ENCODE measurements around the gene ANKRD44.
"Not testable (repeated sequence)": the region's sequence is repeated elsewhere in the genome, so short reads cannot be mapped to it uniquely, and the experiment has no call there.

ANKRD44 gene

DNA sequence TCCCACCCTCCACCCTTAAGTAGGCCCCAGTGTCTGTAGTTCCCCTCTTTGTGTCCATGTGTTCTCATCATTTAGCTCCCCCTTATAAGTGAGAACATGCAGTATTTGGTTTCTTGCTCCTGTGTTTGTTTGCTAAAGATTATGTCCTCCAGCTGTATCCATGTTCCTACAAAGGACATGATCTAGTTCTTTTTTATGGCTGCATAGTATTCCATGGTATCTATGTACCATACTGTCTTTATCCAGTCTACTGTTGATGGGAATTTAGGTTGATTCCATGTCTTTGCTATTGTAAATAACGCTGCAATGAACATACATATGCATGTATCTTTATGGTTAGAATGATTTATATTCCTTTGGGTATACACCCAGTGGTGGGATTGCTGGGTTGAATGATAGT is 233.9 kb downstream of the ANKRD44 start:
- DNase-seq (ENCODE audit: low read depth): no peak

DNA sequence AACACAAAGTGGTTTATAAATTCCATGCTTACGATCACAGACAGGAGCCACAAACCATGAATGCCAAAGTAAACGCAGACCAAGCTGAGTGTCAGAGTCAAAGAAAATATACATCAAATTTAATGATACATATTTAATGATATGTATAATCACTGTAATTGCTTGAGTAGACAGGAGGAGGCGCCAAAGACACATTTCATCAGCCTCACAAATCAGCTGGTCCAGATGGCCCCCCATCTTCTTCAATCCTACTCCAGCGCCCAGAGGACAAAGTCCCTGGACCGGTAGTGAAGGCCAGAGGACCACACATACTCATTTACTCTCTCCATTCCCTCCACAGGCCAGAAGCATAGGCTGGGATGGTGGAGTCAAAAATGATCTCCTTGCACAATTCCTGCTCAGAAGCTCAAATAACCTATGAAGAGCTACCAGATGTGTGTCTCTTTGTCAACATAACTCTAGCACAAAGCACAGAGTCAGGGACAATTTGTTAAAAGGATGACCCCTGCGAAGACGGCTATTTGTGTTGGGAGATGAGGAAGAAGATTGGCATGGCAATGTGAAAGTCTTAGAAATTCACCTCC is 234.7 kb downstream of the ANKRD44 start:
- no peak for DNase-seq (ENCODE audit: low read depth)

DNA sequence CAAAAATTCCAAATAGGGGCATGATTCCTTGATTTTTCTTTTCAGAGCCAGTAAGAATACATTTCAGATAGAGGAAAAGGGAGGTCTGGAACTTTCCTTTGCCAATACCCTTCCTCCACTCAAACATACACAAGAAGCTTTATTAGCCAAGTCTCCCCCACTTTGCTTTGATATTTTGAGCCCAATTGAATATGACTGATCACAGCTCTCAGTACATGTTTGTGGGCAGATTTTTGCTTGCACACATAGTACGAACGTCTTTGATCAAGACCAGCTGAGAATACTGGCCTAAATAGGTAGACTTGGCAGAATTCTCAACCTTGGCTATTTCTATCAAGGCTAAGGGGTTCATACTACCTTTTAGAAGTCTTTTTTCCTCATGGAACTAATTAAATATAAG is 235.3 kb downstream of the ANKRD44 start:
- no peak for DNase-seq (ENCODE audit: low read depth)

- no peak for DNase-seq (ENCODE audit: low read depth)
Measured at GRCh38 chr2:197073701-197074433, 236.7 kb downstream of the ANKRD44 start.

- DNase-seq (ENCODE audit: low read depth): no peak
Measured at GRCh38 chr2:197073270-197073669, 237.3 kb downstream of the ANKRD44 start.

GRCh38 chr2:197072533-197072932 is 238.0 kb downstream of the ANKRD44 start:
- DNase-seq (ENCODE audit: low read depth): no peak

DNA sequence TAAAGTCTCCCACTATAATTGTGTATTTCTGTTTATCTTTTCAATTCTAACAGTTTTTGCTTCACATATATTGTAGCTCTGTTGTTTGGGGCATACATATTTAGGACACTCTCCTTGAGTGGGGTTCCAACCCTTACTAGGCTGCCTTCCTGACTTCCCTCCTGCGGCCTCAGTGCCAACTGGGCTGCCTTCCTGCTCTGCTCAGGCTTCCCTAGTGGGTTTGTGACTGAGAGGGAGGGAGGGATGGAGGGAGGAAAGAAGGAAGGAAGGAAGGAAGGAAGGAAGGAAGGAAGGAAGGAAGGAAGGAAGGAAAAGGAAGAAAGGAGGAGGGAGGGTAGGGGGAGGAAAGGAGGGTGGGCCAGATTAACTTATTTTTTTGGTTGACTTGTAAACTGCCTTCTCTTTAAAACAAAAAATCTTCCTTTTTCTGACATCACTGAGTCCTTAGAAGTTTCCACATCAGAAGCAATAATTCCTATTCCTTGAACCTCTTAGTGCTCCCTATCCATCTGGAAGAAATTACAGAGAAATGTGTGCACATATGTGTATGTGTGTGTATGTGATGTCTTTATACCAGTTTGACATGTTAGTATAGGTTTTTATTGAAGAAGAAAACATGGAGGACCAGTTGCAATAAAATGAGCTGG is 238.7 kb downstream of the ANKRD44 start:
- no peak for DNase-seq (ENCODE audit: low read depth)

GRCh38 chr2:197071213-197071612 is 239.4 kb downstream of the ANKRD44 start:
- DNase-seq (ENCODE audit: low read depth): no peak

GRCh38 chr2:197069958-197070357 is 240.6 kb downstream of the ANKRD44 start:
- no peak for DNase-seq (ENCODE audit: low read depth)

DNA sequence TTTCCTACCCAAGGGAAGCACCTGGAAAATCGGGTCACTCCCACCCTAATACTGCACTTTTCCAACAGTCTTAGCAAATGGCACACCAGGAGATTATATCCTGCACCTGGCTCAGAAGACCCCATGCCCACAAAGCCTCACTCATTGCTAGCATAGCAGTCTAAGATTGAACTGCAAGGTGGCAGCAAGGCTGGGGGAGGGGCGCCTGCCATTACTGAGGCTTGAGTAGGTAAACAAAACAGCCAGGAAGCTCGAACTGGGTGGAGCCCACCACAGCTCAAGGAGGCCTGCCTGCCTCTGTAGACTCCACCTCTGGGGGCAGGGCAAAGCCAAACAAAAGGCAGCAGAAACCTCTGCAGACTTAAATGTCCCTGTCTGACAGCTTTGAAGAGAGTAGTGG is 248.0 kb downstream of the ANKRD44 start:
- DNase-seq (ENCODE audit: low read depth): not testable (repeated sequence)

GRCh38 chr2:197059477-197059876 is 251.1 kb downstream of the ANKRD44 start:
- no peak for DNase-seq (ENCODE audit: low read depth)

DNA sequence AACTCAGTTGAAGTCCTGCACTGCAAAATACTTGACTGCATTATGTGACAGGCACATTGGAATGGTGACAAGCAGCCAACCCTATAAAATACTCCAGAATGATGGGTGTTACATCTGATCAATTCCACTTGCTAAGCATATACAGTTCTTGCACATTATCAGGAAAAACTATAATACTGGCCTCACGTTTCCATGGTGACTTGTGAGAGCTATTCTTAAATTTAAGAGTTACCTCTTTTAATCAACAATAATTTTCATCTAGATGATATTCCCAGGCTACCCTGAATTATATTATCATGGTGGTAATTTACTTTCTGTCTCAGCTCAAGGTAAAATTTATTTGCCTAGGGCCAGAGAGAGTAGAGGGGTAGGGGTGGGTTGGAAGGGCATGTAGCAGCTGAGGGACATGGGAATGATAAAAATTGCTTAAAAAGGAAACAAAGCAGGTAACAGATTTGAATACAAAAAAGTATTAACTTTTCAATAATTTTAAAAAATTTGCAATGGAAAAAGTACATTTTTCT is 251.7 kb downstream of the ANKRD44 start:
- no peak for DNase-seq (ENCODE audit: low read depth)

DNA sequence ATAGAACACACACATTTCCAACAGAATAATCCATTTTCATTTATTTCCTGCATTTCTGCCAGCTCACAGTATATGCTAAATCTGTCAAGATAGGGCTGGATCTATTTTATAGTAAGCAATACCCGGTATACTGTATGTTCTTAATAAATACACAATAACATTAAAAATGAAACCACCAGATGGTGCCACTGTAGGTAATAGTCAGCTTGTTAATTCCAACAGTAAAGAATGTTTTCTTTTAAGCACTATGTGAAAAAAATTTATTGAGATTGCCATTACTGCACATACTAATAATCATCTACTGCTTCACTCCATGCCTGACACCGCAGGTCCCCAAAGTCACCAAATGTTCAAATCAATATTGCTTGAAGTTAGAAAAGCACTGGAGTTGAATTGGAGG is 252.6 kb downstream of the ANKRD44 start:
- DNase-seq (ENCODE audit: low read depth): no peak

DNA sequence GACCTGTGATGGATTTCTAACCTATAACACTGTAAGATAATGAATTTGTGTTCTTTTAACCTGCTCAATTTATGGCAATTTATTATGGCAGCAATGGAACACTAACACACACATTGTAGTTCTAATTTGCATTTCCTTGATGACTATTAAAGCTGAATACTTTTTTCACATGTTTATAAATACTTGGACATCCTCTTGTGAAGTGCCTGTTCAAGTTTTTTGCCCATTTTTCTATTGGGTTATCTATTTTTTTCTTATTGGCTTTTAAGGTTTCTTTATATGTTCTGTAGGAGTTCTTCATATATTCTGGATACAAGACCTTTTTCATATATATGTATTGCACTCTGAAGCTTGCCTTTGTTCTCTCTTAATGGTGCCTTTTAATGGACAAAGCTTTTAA is 255.5 kb downstream of the ANKRD44 start:
- no peak for DNase-seq (ENCODE audit: low read depth)

DNA sequence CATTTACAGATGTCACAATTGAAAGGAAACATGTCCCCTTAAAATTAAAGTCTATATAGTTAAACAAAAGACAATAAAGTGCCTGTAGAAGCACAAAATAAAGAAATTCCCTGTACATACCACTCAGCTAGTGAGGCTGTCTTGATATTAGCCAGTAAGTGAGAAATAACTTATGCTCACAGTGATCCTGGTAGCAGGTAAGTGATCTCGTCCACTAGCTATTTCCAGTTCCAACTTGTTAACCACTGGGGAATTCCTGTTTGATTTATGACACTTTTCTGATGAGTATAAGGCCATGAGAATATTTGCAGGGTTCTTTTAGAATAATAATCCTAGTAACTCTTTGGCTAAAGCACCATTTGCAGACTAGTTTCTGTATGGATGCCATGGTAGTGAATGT is 256.1 kb downstream of the ANKRD44 start:
- DNase-seq (ENCODE audit: low read depth): no peak

GRCh38 chr2:197052356-197052755 is 258.2 kb downstream of the ANKRD44 start:
- DNase-seq (ENCODE audit: low read depth): no peak

DNA sequence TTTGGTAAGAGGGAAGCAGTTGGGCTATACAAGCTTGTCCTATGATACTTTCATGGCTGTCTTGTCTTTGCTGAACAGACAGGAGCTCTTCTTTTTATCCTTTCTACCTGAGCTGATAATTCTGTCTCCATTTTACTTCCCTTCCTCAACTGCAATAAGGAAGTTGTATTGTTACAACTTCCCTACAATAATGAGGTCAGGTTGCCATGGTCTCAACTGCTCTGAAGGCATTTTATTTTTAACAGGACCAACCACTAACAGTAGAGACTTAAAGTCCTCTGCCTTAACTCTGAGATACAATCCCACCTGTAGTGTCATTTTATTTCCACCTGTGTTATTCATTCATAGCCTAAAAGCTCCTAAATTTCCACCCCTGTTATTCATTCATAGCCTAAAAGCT is 265.5 kb downstream of the ANKRD44 start:
- DNase-seq (ENCODE audit: low read depth): no peak

GRCh38 chr2:197042739-197043196 is 267.8 kb downstream of the ANKRD44 start:
- DNase-seq (ENCODE audit: low read depth): no peak

GRCh38 chr2:197037863-197038398 is 272.6 kb downstream of the ANKRD44 start:
- no peak for DNase-seq (ENCODE audit: low read depth)

GRCh38 chr2:197035002-197035401 is 275.6 kb downstream of the ANKRD44 start:
- DNase-seq (ENCODE audit: low read depth): no peak

DNA sequence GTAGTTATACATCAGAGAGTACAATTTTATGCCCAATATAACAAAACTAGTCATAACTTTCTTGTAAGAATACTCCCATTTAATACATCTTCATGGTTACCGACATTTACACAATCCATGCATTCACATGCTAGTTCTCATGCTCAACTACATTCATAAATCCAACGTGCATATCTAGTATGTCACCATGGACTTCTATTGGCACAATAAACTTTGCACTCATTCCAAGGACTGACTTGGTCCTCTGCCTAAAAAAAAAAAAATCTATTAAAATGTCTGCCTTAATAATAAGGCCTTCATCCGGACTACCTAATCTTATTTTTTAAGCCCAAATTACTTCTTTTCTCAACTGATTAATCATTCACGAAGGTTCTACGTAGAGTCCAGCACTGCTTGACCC is 276.3 kb downstream of the ANKRD44 start:
- DNase-seq (ENCODE audit: low read depth): no peak

- DNase-seq (ENCODE audit: low read depth): no peak
Measured at GRCh38 chr2:197033222-197033621, 277.4 kb downstream of the ANKRD44 start.

DNA sequence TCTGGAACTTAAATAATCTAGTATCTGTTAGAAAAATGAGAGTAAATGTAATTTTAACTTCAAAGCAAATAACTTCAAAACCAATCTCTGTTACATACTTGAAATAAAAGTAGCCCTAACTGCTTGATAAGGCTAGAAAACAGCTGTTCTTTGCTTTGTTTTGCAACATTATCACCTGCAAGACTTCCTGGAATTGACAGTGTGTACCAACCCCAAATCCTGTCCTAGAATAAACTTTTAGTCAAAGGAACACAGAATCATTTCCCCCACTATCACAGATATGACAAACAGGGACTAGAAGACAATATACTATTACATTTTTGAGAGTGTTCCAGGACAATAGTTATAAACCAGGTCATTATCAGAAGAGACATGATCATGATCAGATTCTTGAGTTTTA is 278.8 kb downstream of the ANKRD44 start:
- DNase-seq (ENCODE audit: low read depth): no peak

Data from activated T-helper 9 cell treated with anti-CD3 and anti-CD28 coated beads, Interleukin-2, amount 50 U/mL, for 16 hours (primary cell).